Right kidney (tissue), 9 donors: ENCODE data around the gene HNRNPA1.
A peak's percentile ranks its signal among the peaks of the same experiment; 100 is the strongest.
"Not testable (repeated sequence)": the region's sequence is repeated elsewhere in the genome, so short reads cannot be mapped to it uniquely, and the experiment has no call there.

Experiments
- DNase-seq: peaks from one replicate; pipeline ENCODE4 v3.0.0-alpha.2; 2016
- long read RNA-seq, 8 donors: transcript quantifications; one replicate each; lab custom pipeline, GENCODE V29; 2026

HNRNPA1 gene
- long read RNA-seq, donor 1, full-length matches to known transcripts: 809 of 1,518 reads
- long read RNA-seq, donor 1, partial matches to known transcripts: 626 of 1,518 reads
- long read RNA-seq, donor 1, other reads (novel, unspliced or antisense): 83 of 1,518 reads
- long read RNA-seq, donor 2, full-length matches to known transcripts: 471 of 783 reads
- long read RNA-seq, donor 2, partial matches to known transcripts: 275 of 783 reads
- long read RNA-seq, donor 2, other reads (novel, unspliced or antisense): 37 of 783 reads
- long read RNA-seq, donor 3, full-length matches to known transcripts: 423 of 870 reads
- long read RNA-seq, donor 3, partial matches to known transcripts: 406 of 870 reads
- long read RNA-seq, donor 3, other reads (novel, unspliced or antisense): 41 of 870 reads
- long read RNA-seq, donor 4, full-length matches to known transcripts: 720 of 1,783 reads
- long read RNA-seq, donor 4, partial matches to known transcripts: 969 of 1,783 reads
- long read RNA-seq, donor 4, other reads (novel, unspliced or antisense): 94 of 1,783 reads
- long read RNA-seq, donor 5, full-length matches to known transcripts: 1,130 of 1,789 reads
- long read RNA-seq, donor 5, partial matches to known transcripts: 502 of 1,789 reads
- long read RNA-seq, donor 5, other reads (novel, unspliced or antisense): 157 of 1,789 reads
- long read RNA-seq, donor 6, full-length matches to known transcripts: 617 of 1,157 reads
- long read RNA-seq, donor 6, partial matches to known transcripts: 480 of 1,157 reads
- long read RNA-seq, donor 6, other reads (novel, unspliced or antisense): 60 of 1,157 reads
- long read RNA-seq, donor 7, full-length matches to known transcripts: 1,201 of 2,512 reads
- long read RNA-seq, donor 7, partial matches to known transcripts: 1,156 of 2,512 reads
- long read RNA-seq, donor 7, other reads (novel, unspliced or antisense): 155 of 2,512 reads
- long read RNA-seq, donor 8, full-length matches to known transcripts: 725 of 1,422 reads
- long read RNA-seq, donor 8, partial matches to known transcripts: 591 of 1,422 reads
- long read RNA-seq, donor 8, other reads (novel, unspliced or antisense): 106 of 1,422 reads

DNA sequence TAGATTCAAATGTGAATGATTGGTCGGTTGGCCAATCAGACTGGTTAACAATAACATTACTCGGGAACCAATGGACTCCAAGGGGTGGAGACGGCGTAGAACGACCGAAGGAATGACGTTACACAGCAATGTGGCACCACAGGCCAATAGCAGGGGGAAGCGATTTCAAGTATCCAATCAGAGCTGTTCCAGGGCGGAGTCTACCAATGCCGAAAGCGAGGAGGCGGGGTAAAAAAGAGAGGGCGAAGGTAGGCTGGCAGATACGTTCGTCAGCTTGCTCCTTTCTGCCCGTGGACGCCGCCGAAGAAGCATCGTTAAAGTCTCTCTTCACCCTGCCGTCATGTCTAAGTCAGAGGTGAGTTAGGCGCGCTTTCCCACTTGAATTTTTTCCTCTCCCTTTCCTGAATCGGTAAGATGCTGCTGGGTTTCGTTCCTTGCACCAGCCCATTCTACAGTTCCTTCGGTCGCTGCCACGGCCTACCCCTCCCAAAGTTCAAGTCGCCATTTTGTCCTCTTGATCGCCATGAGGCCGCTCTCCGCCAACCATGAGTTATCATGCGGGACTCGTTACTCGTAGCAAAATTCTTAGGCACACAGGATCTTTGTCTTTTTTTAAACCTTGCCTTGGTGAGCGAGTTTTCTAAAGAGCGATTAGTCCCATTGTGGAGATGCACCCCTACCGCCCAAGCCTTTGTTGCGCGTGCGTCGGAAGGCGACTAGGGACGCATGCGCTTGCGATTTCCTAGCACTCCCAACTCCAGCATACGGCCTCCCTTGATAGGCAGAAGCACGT, at the start of gene HNRNPA1:
TSS of gene HNRNPA1 (plus strand) at position 259 of the 793 bp plus-strand sequence. CDS start at position 341, 82 bp downstream.
- peak; percentile 99 for DNase-seq

GRCh38 chr12:54231269-54231668, 49.3 kb upstream of the HNRNPA1 start:
- DNase-seq: not testable (repeated sequence)

GRCh38 chr12:54232790-54233189, 47.7 kb upstream of the HNRNPA1 start:
- no peak for DNase-seq

- no peak for DNase-seq
These were observed 42.0 kb upstream of the HNRNPA1 start for GRCh38 chr12:54238531-54238930.

DNA sequence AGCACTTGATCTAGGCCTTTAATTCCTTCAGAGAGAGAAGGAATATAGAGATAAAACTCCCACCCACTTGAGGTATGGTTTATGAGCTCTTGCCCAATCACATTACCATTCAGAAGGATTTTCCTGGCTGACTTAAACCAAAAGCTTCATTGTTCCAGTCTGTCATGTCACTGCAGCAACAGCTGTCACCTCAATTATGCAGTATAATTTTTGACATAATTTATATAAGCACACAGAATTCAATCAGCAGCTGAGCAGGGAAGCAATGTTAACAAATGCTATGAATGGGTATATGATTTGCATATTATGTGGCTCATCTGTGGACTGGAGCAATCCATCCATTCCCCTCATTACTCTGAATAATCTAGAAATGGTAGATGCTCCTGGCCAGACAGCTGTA, 40.9 kb upstream of the HNRNPA1 start:
- DNase-seq: no peak

GRCh38 chr12:54240129-54240528, 40.4 kb upstream of the HNRNPA1 start:
- no peak for DNase-seq

DNA sequence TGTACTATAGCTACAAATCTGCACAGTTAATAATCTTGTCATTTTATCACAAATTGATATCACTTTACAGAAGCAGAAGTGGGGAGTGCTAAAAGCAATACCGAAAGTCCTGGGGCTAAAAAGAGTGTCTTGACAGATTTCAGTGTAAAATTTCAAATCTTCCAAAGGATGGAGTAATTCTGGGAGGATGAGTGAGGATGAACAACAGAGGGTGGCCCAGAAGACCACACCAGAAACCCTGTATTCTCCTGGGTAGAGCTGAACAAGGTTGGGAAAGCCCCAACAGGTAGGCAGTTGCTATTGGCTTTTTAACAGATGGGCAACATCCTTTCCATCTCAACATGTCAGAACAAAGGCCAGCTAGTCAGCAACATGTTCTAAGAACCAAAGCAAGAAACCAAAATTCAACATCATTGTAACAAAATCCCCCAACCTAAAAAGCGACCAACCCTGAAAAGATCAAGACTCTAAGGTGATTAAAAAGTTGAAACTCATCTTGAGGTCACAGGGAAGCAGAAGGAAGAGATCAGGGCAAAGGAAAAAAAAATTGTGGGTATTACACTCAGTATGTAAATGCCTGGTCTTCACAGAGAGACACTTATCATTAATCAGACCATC, 39.4 kb upstream of the HNRNPA1 start:
- DNase-seq: no peak

DNA sequence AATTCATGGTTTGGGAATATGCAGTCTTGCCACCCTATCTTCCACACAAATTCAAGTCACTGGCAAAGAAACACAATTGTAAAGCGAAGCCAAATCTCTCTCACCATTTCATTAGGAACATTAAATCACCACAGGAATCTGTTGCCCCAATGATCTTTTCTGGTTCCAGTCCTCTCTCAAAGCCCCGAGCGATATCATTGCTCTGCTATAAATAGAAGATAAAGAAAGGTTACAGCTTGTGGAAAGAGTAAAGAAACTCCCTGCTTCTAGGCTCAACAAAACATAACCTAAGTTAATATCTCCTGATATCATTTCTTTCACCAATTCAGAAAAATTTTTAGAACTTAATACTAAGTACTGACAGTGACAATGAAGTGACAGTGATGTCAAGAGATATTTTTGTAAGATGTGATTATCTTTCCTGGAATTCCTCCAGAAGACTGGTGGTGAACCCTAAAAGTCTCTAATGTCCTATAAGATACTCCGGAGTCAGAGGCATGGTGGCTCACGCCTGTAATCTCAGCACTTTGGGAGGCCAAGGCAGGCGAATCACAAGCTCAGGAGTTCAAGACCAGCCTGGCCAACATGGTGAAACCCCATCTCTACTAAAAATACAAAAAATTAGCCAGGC, 34.4 kb upstream of the HNRNPA1 start:
- DNase-seq: no peak

GRCh38 chr12:54249489-54249888, 31.0 kb upstream of the HNRNPA1 start:
- no peak for DNase-seq

DNA sequence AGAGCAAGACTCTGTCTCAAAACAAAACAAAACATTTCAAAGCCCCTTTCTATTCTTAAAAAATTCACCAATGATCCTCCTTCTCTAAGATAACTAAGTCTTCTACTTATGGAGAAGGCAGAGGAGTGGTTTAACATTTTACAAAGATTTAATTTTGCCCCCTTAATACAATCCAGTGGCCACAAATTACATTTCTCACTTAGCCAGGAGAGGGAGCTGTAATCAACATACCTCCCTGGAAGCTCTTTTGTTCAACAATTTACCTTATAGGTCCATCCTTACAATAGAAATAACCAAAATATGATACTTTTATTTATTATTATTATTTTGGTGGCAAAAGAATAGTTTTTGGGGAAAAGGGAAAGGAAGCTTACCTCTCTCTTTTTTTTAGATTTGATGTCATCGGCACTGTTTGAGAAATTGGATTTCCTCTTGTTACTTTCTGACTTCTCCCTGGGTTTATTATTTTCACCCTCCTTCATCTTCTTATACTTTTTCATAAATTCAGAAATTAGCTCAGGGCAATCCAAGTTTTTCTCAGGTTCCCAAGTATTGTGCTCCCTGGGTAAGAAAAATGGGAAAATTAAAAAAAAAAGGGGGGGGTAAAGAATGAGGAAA, 28.8 kb upstream of the HNRNPA1 start:
- no peak for DNase-seq

DNA sequence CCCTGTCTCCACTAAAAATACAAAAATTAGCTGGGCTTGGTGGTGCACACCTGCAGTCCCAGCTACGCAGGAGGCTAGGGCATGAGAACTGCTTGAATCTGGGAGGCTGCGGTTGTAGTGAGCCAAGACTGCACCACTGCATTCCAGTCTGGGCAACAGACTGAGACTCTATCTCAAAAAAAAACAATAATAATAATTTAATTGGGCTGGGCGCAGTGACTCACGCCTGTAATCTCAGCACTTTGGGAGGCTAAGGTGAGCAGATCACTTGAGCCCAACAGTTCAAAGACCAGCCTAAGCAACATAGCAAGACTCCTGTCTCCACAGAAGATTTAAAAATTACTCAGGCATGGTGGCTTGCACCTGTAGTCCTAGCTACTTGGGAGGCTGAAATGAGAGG, 27.3 kb upstream of the HNRNPA1 start:
- DNase-seq: no peak

- DNase-seq: no peak
These were observed 23.2 kb upstream of the HNRNPA1 start for GRCh38 chr12:54257332-54257731.

GRCh38 chr12:54258201-54258681, 22.3 kb upstream of the HNRNPA1 start:
- DNase-seq: no peak

DNA sequence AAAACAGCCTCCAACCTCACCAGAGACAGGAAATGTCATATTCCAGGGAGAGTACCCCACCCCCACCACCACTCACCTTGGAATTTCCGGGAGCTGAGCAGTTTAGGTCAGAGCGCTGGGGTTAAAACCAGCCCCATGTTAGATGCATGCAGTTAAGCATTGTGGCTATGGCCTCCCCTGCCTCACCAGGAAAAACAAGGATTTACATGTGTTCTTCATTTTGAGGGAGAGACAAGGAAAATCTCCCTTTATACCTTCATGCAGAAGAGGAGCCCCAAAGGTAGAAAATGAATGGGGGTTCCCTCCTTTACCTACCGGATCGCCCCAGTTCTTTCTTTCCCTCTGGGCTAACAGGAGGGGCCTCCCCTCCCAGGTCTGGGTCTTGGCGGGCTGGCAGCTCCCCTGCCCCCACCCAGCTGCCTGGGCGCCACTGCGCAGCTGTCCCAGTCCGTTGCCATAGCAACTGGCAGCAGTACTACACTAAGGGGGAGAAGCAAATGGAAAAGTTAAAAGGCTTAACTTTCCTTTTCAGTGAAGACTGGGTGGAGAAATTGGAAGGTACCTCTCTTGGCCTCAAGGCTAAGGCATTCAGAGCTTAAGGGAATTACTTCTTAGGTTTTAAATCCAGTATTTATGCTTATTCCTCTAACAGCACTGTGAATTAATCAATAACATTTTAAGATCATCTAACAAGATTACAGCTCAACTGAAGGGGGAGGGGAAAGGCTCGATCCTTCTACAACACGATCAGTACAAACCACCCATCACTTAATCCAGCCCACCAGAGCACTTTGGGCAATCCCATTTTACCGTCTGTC, 21.1 kb upstream of the HNRNPA1 start:
- peak; percentile 91 for DNase-seq

DNA sequence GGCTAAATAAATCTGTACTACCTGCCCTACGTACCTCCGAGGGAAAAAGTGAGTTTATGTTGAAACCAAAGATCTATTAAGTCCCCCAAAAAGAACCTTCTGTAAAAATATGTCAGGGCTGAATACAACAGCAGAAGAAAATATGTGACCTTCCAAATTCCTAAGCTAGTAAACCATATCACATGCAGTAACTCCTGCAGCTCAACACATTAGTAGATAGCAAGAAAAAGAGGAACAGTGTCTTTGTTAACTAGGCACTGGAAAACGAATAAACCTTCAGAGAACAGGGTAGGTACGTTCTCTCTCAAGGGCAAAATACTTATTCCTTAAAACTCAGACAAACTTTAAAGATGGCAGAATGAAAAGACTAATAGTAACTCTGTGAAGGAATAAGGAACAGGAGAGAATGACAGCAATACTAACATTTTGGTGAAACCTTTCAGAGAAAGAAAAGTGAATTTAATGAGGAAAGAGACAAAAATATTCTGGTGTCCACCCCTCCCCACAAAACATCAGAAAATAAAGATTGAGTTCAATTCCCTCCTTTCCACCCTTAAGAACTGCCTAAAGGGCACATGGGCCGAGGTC, 18.6 kb upstream of the HNRNPA1 start:
- DNase-seq: peak; percentile 35

DNA sequence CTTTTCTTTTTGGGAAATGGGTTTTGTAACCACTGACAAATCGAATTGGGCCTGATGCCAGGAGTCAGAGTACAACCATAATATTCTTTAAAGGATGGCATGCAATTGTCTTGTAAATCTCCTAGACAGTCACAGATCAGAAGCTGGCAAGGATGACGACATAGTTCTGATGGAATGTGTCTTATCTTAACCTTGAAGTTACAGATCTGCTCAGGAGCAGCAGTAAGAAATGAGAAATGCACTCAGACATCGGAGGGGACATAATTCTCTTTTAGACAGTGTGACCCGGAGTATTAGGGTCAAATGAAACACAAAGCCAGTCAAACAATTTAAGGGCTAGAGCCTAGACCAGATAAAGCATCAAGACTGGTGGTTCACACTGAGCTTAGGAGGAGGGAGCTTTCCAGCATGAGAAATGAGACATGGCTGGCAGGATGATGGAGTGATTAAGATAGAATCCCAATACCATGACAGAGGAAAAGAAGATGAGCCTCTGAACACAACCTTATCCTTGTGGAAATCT, 18.1 kb upstream of the HNRNPA1 start:
- DNase-seq: no peak

GRCh38 chr12:54265364-54265812, 15.1 kb upstream of the HNRNPA1 start:
- no peak for DNase-seq

DNA sequence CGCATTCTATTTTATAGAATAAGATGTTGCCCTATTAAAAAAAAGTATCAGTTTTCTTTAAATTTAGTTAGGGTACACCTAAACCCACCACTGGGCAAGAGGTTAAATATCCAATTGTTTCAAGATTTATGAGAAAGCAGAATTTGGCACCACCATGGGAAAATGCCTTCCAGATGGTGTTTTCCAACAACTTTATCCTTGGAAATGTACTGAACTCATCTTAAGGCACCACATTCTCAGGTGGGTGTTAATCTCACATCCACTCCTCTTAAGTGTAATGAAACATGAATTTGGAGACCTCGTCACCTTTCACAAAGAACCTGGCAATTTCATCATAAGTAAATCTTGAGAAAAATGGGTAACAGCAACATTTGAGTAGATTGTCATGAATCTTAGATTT, 13.7 kb upstream of the HNRNPA1 start:
- DNase-seq: no peak

GRCh38 chr12:54270345-54270744, 10.2 kb upstream of the HNRNPA1 start:
- DNase-seq: no peak
